ENCODE measurements around the gene CEP89.

DNA sequence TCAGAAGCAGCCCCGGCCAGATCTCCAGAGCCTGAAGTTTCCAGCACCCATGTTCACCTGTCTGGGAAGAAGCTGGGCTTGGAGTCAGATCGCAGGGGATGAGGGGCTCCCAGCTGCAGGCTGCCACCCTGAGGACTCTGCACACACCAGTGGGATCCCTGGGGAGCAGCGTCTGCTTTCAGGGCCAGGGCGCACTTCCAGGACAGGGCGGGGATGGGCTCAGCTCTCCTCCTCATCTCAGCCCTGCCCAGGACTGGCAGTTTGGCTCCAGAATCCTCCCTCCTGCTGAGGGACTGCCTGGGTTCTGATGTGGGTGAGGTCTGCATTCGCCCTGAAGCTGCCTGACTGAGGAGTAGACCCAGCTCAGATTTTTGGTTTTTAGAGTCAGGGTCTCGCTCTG lies 105.7 kb downstream of the CEP89 start:
- TF ChIP-seq, protein P1, sequence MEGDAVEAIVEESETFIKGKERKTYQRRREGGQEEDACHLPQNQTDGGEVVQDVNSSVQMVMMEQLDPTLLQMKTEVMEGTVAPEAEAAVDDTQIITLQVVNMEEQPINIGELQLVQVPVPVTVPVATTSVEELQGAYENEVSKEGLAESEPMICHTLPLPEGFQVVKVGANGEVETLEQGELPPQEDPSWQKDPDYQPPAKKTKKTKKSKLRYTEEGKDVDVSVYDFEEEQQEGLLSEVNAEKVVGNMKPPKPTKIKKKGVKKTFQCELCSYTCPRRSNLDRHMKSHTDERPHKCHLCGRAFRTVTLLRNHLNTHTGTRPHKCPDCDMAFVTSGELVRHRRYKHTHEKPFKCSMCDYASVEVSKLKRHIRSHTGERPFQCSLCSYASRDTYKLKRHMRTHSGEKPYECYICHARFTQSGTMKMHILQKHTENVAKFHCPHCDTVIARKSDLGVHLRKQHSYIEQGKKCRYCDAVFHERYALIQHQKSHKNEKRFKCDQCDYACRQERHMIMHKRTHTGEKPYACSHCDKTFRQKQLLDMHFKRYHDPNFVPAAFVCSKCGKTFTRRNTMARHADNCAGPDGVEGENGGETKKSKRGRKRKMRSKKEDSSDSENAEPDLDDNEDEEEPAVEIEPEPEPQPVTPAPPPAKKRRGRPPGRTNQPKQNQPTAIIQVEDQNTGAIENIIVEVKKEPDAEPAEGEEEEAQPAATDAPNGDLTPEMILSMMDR (IDR thresholded peaks at IDR 0.05; ENCODE audit: insufficient read depth, low read length, poor library complexity, severe bottlenecking): no peak
- no peak for TF ChIP-seq EZH2phosphoT487 (conservative IDR thresholded peaks at IDR 0.05; ENCODE audit: low read length)
